Keratinocyte (primary cell): Measurements from ENCODE around the gene ADH5. TPM values are rescaled to one million over a fixed set of nuclear protein-coding genes. Genes with fewer than 3 reads are reported as not detected.
A peak's percentile ranks its signal among the peaks of the same experiment; 100 is the strongest.

Experiments
- DNase-seq: peaks from one replicate; pipeline ENCODE4 v3.0.0-alpha.2; 2011; ENCODE audit warnings: low read depth, missing footprints, low spot score
- FAIRE-seq: peaks from 2 replicates; lab custom pipeline; 2011; peaks lifted over from hg19 to GRCh38; lab: Jason Lieb, UNC
- H2AFZ ChIP-seq: 2 replicates; pipeline ENCODE4 v1.6.0; 2012; ENCODE audit warnings: low read length, control low read depth, inconsistent platforms; ENCODE audit not compliant: control insufficient read depth
- H3K27ac ChIP-seq: 2 replicates; pipeline ENCODE4 v1.5.1; 2011; ENCODE audit warnings: low read length; ENCODE audit not compliant: control insufficient read depth, insufficient read depth
- H3K27me3 ChIP-seq: 3 replicates; pipeline ENCODE4 v1.6.0; 2011; ENCODE audit warnings: low read length; ENCODE audit not compliant: control insufficient read depth, insufficient read depth; ENCODE audit errors: extremely low read depth
- H3K36me3 ChIP-seq, 2 experiments: 2 replicates in 1 of 2; 3 replicates in 1 of 2; pipeline ENCODE4 v1.5.1; 2011; ENCODE audit warnings: low read length in 2 of 2, mild to moderate bottlenecking in 1 of 2; ENCODE audit not compliant: control insufficient read depth in 2 of 2, insufficient read depth in 2 of 2; ENCODE audit errors: extremely low read depth in 1 of 2
- H3K4me1 ChIP-seq: 3 replicates; pipeline ENCODE4 v1.5.1; 2011; ENCODE audit warnings: low read length; ENCODE audit not compliant: control insufficient read depth, insufficient read depth; ENCODE audit errors: extremely low read depth
- H3K4me2 ChIP-seq: 3 replicates; pipeline ENCODE4 v1.6.0; 2011; ENCODE audit warnings: low read depth, low read length; ENCODE audit not compliant: control insufficient read depth, insufficient read depth; ENCODE audit errors: extremely low read depth
- H3K4me3 ChIP-seq, 3 experiments: fragments of 200-600 bp in 1 of 3; sonication (generic) in 1 of 3; 2 replicates in 2 of 3; 3 replicates in 1 of 3; pipeline ENCODE4 v1.5.1; 2011 to 2016; ENCODE audit warnings: low read length in 3 of 3, mild to moderate bottlenecking in 3 of 3, control low read depth in 2 of 3, inconsistent platforms in 1 of 3, low read depth in 1 of 3, mixed read lengths in 1 of 3, mixed run types in 1 of 3, moderate library complexity in 1 of 3; ENCODE audit not compliant: control insufficient read depth in 2 of 3, insufficient read depth in 2 of 3; ENCODE audit errors: extremely low read depth in 1 of 3
- H3K79me2 ChIP-seq: 2 replicates; pipeline ENCODE4 v1.6.0; 2012; ENCODE audit warnings: low read length; ENCODE audit not compliant: control insufficient read depth, insufficient read depth
- H3K9ac ChIP-seq: 3 replicates; pipeline ENCODE4 v1.6.0; 2011; ENCODE audit warnings: low read length; ENCODE audit not compliant: control insufficient read depth, insufficient read depth; ENCODE audit errors: extremely low read depth
- H3K9me1 ChIP-seq: 3 replicates; pipeline ENCODE4 v1.6.0; 2011; ENCODE audit warnings: low read length; ENCODE audit not compliant: control insufficient read depth, insufficient read depth; ENCODE audit errors: extremely low read depth
- H3K9me3 ChIP-seq: 2 replicates; pipeline ENCODE4 v1.5.1; 2012; ENCODE audit warnings: low read depth, low read length; ENCODE audit not compliant: control insufficient read depth
- H4K20me1 ChIP-seq: 3 replicates; pipeline ENCODE4 v1.6.0; 2011; ENCODE audit warnings: low read length; ENCODE audit not compliant: control insufficient read depth, insufficient read depth; ENCODE audit errors: extremely low read depth
- CTCF ChIP-seq, 3 experiments: IDR thresholded peaks in 1 of 3; conservative IDR thresholded peaks in 1 of 3; optimal IDR thresholded peaks in 1 of 3; 2 replicates in 2 of 3; 3 replicates in 1 of 3; pipeline versions ENCODE3 to v1.5.1; 2011; ENCODE audit warnings: low read length in 3 of 3, mild to moderate bottlenecking in 3 of 3, moderate library complexity in 2 of 3, control low read depth in 1 of 3, inconsistent platforms in 1 of 3; ENCODE audit not compliant: insufficient read depth in 2 of 3; ENCODE audit errors: extremely low read depth in 1 of 3
- EZH2 ChIP-seq: IDR thresholded peaks from one replicate; pipeline ENCODE4 v1.6.1; 2012; ENCODE audit warnings: inconsistent platforms, mild to moderate bottlenecking, low read length, moderate library complexity
- dilution Hi-C: fragments of 300-500 bp; cut with MboI; formaldehyde crosslinking; loops from one replicate; pipeline ENCODE4 v1.7.0; 2020; ENCODE audit warnings: low sequenced_read_pairs; ENCODE audit not compliant: extremely low pct_ligation_motif_present
- polyA plus RNA-seq, 5 experiments: library from polyadenylated mRNA; depleted of rRNA in 3 of 5; stranded (reverse) in 3 of 5; stranded (forward) in 1 of 5; unstranded in 1 of 5; fragments of >200 nt; gene quantifications; 1 replicate in 1 of 5; 2 replicates in 3 of 5; 3 replicates in 1 of 5; pipeline versions ENCODE4 v1.2.1 to v1.2.3, GENCODE V29; 2011 to 2012; ENCODE audit warnings: missing spikeins in 2 of 5, low read depth in 1 of 5, low replicate concordance in 1 of 5

The ADH5 gene
- polyA plus RNA-seq, 1 donor (not counting 4 experiments of a cell fraction or from before 2014, with no cell fraction given), result 314 TPM

GRCh38 chr4:99062120-99062519 is 26.5 kb downstream of the ADH5 start:
- H3K4me1 ChIP-seq, result peaks cover 18% of the 10 kb centered on the region
- no peaks in the 10 kb centered on the region for H4K20me1 ChIP-seq
- peaks cover 14 to 16% of the 10 kb centered on the region in 2 experiments for H3K36me3 ChIP-seq
- no peaks in the 10 kb centered on the region for H3K9me3 ChIP-seq
- H3K27ac ChIP-seq, result no peak overlapping the region
- dilution Hi-C loops, result no loop called here
- peaks cover 4% of the 10 kb centered on the region for H3K79me2 ChIP-seq
- DNase-seq (no peak), FAIRE-seq (no peak)
- no peak overlapping the region for H3K4me3 ChIP-seq
- no peak overlapping the region for H3K4me2 ChIP-seq
- no peaks in the 10 kb centered on the region for H3K9me1 ChIP-seq
- no peak overlapping the region for H2AFZ ChIP-seq
- TF ChIP-seq EZH2 (no peak), CTCF (optimal IDR thresholded peaks at IDR 0.05 in 1 of 3, IDR thresholded peaks at IDR 0.05 in 1 of 3, conservative IDR thresholded peaks at IDR 0.05 in 1 of 3; ENCODE audit: extremely low read depth in 1 of 3, insufficient read depth in 2 of 3, low read length in 3 of 3) (no peak)
- no peak overlapping the region for H3K9ac ChIP-seq
- no peaks in the 10 kb centered on the region for H3K27me3 ChIP-seq

GRCh38 chr4:99061048-99061700 is 27.4 kb downstream of the ADH5 start:
- Histone ChIP-seq H3K36me3 (peaks cover 10 to 16% of the 10 kb centered on the region in 2 experiments), H3K4me3 (no peak overlapping the region), H3K27me3 (no peaks in the 10 kb centered on the region), H4K20me1 (no peaks in the 10 kb centered on the region), H3K79me2 (peaks cover 8% of the 10 kb centered on the region), H3K9ac (no peak overlapping the region), H3K9me1 (no peaks in the 10 kb centered on the region), H3K27ac (peak overlapping the region; percentile 70), H3K9me3 (no peaks in the 10 kb centered on the region), H3K4me1 (peaks cover 18% of the 10 kb centered on the region), H3K4me2 (no peak overlapping the region), H2AFZ (no peak overlapping the region)
- DNase-seq (no peak), FAIRE-seq (peak; percentile 65)
- dilution Hi-C loops, result no loop called here
- TF ChIP-seq CTCF (optimal IDR thresholded peaks at IDR 0.05 in 1 of 3, IDR thresholded peaks at IDR 0.05 in 1 of 3, conservative IDR thresholded peaks at IDR 0.05 in 1 of 3; ENCODE audit: extremely low read depth in 1 of 3, insufficient read depth in 2 of 3, low read length in 3 of 3) (no peak), EZH2 (no peak)
